ENCODE results near the gene ACBD4. TPM values are rescaled to one million over a fixed set of nuclear protein-coding genes. Genes with fewer than 3 reads are reported as not detected.
A peak's percentile ranks its signal among the peaks of the same experiment; 100 is the strongest.

ACBD4 gene
- total and polyA plus RNA-seq, 2 of the 13 experiments (the other 11 are each of a cell fraction or from before 2014, with no cell fraction given), result 16.1 to 26.9 TPM

DNA sequence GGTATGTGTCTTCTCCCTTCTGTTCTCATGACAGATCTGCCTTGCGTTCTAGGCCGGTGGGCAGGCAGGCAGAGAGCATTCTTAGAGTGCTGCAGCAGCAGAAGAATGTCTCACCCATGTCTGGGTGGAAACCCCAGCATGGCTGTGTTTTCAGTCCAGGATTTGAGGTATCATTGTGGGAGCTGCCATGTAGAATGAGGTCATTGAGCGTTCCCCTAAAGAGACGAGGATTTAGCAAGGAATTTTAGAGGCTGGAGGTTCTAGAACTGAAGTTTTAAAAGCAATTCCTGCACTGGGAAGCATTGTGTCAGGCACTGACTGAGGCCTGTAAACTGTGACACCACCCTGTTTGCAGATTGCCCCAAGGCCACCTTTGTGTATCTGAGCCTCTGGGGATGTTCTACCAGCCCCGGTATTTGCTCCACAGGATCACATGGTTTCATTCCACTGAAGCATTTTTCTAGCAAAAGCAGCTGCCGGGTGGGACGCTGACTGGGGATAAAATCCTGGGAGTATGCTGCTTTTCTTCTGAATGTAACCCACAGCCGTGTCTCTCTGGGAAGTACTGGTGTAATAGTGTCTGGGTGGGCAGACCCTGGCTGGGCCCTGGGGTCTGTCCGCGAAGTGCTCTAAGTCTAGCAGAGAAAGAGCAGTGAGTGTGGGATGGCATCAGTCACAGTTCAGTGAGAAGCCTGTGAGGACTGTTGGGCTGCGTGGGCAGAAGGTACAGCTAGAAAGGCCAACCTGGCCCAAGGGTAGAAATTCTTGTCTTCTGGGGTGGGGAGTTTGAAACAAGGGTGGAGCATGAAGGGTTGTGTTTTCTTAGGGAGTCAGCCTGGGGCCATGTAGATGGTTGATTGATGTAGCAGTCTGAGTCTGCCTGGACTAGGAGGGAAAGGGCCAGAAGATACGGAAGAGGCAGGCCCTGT is 33.3 kb upstream of the ACBD4 start (continued):
- TF ChIP-seq, protein P1, sequence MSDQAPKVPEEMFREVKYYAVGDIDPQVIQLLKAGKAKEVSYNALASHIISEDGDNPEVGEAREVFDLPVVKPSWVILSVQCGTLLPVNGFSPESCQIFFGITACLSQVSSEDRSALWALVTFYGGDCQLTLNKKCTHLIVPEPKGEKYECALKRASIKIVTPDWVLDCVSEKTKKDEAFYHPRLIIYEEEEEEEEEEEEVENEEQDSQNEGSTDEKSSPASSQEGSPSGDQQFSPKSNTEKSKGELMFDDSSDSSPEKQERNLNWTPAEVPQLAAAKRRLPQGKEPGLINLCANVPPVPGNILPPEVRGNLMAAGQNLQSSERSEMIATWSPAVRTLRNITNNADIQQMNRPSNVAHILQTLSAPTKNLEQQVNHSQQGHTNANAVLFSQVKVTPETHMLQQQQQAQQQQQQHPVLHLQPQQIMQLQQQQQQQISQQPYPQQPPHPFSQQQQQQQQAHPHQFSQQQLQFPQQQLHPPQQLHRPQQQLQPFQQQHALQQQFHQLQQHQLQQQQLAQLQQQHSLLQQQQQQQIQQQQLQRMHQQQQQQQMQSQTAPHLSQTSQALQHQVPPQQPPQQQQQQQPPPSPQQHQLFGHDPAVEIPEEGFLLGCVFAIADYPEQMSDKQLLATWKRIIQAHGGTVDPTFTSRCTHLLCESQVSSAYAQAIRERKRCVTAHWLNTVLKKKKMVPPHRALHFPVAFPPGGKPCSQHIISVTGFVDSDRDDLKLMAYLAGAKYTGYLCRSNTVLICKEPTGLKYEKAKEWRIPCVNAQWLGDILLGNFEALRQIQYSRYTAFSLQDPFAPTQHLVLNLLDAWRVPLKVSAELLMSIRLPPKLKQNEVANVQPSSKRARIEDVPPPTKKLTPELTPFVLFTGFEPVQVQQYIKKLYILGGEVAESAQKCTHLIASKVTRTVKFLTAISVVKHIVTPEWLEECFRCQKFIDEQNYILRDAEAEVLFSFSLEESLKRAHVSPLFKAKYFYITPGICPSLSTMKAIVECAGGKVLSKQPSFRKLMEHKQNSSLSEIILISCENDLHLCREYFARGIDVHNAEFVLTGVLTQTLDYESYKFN (CRISPR knock-in tag; conservative IDR thresholded peaks at IDR 0.05), result peak; percentile 59
- TF ChIP-seq, protein P2, sequence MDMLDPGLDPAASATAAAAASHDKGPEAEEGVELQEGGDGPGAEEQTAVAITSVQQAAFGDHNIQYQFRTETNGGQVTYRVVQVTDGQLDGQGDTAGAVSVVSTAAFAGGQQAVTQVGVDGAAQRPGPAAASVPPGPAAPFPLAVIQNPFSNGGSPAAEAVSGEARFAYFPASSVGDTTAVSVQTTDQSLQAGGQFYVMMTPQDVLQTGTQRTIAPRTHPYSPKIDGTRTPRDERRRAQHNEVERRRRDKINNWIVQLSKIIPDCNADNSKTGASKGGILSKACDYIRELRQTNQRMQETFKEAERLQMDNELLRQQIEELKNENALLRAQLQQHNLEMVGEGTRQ (IDR thresholded peaks at IDR 0.05; ENCODE audit: low read depth, low read length), result peak; percentile 57
- TF ChIP-seq, protein P2 (CRISPR knock-in tag; IDR thresholded peaks at IDR 0.05; ENCODE audit: borderline replicate concordance), result peak; percentile 58; the same call in 1 of the 2 replicates
- TF ChIP-seq ZNF446 (CRISPR knock-in tag; IDR thresholded peaks at IDR 0.05), result no peak
- no peak for TF ChIP-seq ZKSCAN1 (IDR thresholded peaks at IDR 0.05; ENCODE audit: low read length)
- no peak for TF ChIP-seq HNRNPH1 (optimal IDR thresholded peaks at IDR 0.05; ENCODE audit: low read depth, low read length)
- no peak for TF ChIP-seq KAT7 (CRISPR knock-in tag; IDR thresholded peaks at IDR 0.05; ENCODE audit: borderline replicate concordance)
- no peak for TF ChIP-seq ASH2L (IDR thresholded peaks at IDR 0.05; ENCODE audit: insufficient read length, low read depth, low read length)
- TF ChIP-seq, protein P3, sequence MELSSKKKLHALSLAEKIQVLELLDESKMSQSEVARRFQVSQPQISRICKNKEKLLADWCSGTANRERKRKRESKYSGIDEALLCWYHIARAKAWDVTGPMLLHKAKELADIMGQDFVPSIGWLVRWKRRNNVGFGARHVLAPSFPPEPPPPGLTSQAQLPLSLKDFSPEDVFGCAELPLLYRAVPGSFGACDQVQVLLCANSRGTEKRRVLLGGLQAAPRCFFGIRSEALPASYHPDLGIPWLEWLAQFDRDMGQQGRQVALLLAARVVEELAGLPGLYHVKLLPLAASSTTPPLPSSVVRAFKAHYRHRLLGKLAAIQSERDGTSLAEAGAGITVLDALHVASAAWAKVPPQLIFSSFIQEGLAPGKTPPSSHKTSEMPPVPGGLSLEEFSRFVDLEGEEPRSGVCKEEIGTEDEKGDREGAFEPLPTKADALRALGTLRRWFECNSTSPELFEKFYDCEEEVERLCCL (CRISPR knock-in tag; IDR thresholded peaks at IDR 0.05; ENCODE audit: borderline replicate concordance), result no peak
- TF ChIP-seq SP1 (IDR thresholded peaks at IDR 0.05), result no peak
- TF ChIP-seq SP1 (CRISPR knock-in tag; IDR thresholded peaks at IDR 0.05), result no peak
- TF ChIP-seq, protein P4, sequence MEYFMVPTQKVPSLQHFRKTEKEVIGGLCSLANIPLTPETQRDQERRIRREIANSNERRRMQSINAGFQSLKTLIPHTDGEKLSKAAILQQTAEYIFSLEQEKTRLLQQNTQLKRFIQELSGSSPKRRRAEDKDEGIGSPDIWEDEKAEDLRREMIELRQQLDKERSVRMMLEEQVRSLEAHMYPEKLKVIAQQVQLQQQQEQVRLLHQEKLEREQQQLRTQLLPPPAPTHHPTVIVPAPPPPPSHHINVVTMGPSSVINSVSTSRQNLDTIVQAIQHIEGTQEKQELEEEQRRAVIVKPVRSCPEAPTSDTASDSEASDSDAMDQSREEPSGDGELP (IDR thresholded peaks at IDR 0.05; ENCODE audit: borderline replicate concordance, low read depth), result peak; percentile 70
- no peak for TF ChIP-seq CENPT (CRISPR knock-in tag; IDR thresholded peaks at IDR 0.05; ENCODE audit: low read depth)
- TF ChIP-seq EZH2 (conservative IDR thresholded peaks at IDR 0.05; ENCODE audit: low read depth, low read length), result no peak
- peak; percentile 15; the same call in 1 of the 2 replicates for TF ChIP-seq PHF8 (CRISPR knock-in tag; IDR thresholded peaks at IDR 0.05)
- peak; percentile 63; the same call in 1 of the 2 replicates for TF ChIP-seq CEBPG (CRISPR knock-in tag; IDR thresholded peaks at IDR 0.05)
- TF ChIP-seq RFX3 (CRISPR knock-in tag; IDR thresholded peaks at IDR 0.05), result no peak
- 0 out of 2 replicates have a peak, but pooled peaks have one; percentile 22 for TF ChIP-seq KMT2A (CRISPR knock-in tag; IDR thresholded peaks at IDR 0.05)
